Ishikawa (cell line): ENCODE data around the gene CSNK1E.

ENCODE experiments used
- EP300 ChIP-seq: IDR thresholded peaks from 2 replicates; pipeline ENCODE4 v1.6.1; 2012; ENCODE audit warnings: borderline replicate concordance
- FOXM1 ChIP-seq: IDR thresholded peaks from 2 replicates; pipeline ENCODE4 v1.6.1; 2012; ENCODE audit warnings: low read depth, borderline replicate concordance
- NFIC ChIP-seq: IDR thresholded peaks from 2 replicates; pipeline ENCODE4 v1.6.1; 2012
- TAF1 ChIP-seq: IDR thresholded peaks from 2 replicates; pipeline ENCODE4 v1.6.1; 2012; ENCODE audit warnings: low read depth, mild to moderate bottlenecking
- TCF12 ChIP-seq: IDR thresholded peaks from 2 replicates; pipeline ENCODE4 v1.6.1; 2012; ENCODE audit warnings: low read depth
- TF ChIP-seq, protein P1 (sequence below): IDR thresholded peaks from 2 replicates; pipeline ENCODE4 v1.6.1; 2012
- TF ChIP-seq, protein P2 (sequence below): IDR thresholded peaks from 2 replicates; pipeline ENCODE4 v1.6.1; 2012

DNA sequence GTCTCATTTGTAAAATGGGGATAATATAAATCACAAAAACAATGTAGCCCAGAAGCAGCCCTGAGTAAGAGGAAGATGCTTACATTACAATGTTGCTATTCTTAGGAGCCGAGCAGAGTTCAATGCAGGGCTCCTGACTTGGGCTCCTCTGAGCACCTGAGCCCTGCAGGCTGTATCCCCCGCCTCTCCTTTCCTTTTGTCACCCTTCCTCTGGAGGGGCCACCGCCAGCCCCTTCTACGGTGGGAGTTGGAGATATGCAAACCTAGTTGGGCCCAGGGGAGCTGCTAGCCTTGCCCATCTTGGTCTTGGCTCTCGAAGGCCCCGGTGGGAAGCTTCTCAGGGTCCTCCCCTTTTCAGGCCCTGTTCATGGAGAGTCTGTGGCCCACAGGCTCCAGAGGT lies 8.4 kb upstream of the CSNK1E start:
- TF ChIP-seq EP300 = no peak
- TF ChIP-seq, protein P1, sequence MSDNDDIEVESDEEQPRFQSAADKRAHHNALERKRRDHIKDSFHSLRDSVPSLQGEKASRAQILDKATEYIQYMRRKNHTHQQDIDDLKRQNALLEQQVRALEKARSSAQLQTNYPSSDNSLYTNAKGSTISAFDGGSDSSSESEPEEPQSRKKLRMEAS = no peak
- TF ChIP-seq FOXM1 = no peak
- TF ChIP-seq TCF12 = no peak
- TF ChIP-seq, protein P2, sequence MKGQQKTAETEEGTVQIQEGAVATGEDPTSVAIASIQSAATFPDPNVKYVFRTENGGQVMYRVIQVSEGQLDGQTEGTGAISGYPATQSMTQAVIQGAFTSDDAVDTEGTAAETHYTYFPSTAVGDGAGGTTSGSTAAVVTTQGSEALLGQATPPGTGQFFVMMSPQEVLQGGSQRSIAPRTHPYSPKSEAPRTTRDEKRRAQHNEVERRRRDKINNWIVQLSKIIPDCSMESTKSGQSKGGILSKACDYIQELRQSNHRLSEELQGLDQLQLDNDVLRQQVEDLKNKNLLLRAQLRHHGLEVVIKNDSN = no peak
- TF ChIP-seq TAF1 = no peak
- no peak for TF ChIP-seq NFIC
